WTC11 (cell line): Measurements from ENCODE around the gene PTP4A1.

Experiments
- ATF1 ChIP-seq: sonication (generic); formaldehyde crosslinking; IDR thresholded peaks from 2 replicates; pipeline ENCODE4 v1.8.1; 2023; ENCODE audit warnings: mild to moderate bottlenecking, moderate library complexity, missing genetic modification reagents
- EMX1 ChIP-seq: fragments of 250-450 bp; sonication (Bioruptor Pico); IDR thresholded peaks from 2 replicates; pipeline ENCODE4 v1.8.0; 2021; ENCODE audit warnings: mild to moderate bottlenecking
- ESRRA ChIP-seq: sonication (generic); formaldehyde crosslinking; IDR thresholded peaks from 2 replicates; pipeline ENCODE4 v1.8.1; 2022; ENCODE audit warnings: mild to moderate bottlenecking, missing genetic modification reagents, borderline replicate concordance
- NFE2L1 ChIP-seq: sonication (generic); formaldehyde crosslinking; IDR thresholded peaks from 2 replicates; pipeline ENCODE4 v1.8.1; 2023; ENCODE audit warnings: missing genetic modification reagents
- TEAD4 ChIP-seq: sonication (generic); formaldehyde crosslinking; IDR thresholded peaks from 2 replicates; pipeline ENCODE4 v1.8.0; 2022; ENCODE audit warnings: mild to moderate bottlenecking, missing genetic modification reagents
- TF ChIP-seq, protein P1 (sequence below): fragments of 200-600 bp; IDR thresholded peaks from 2 replicates; pipeline ENCODE4 v1.8.0; 2022; ENCODE audit warnings: antibody characterized with exemption
- TF ChIP-seq, protein P2 (sequence below): sonication (generic); formaldehyde crosslinking; IDR thresholded peaks from 2 replicates; pipeline ENCODE4 v1.8.1; 2023; ENCODE audit warnings: mild to moderate bottlenecking, missing genetic modification reagents
- TF ChIP-seq, protein P3 (sequence below): sonication (generic); formaldehyde crosslinking; IDR thresholded peaks from 2 replicates; pipeline ENCODE4 v1.8.1; 2023; ENCODE audit warnings: mild to moderate bottlenecking, missing genetic modification reagents, moderate library complexity
- TF ChIP-seq, protein P4 (sequence below): sonication (generic); formaldehyde crosslinking; IDR thresholded peaks from 2 replicates; pipeline ENCODE4 v1.8.1; 2022; ENCODE audit warnings: low read depth, mild to moderate bottlenecking, moderate library complexity, missing genetic modification reagents, borderline replicate concordance
- TF ChIP-seq, protein P5 (sequence below): sonication (generic); formaldehyde crosslinking; IDR thresholded peaks from 2 replicates; pipeline ENCODE4 v1.8.1; 2023; ENCODE audit warnings: mild to moderate bottlenecking, missing genetic modification reagents, moderate library complexity
- TF ChIP-seq, protein P6 (sequence below): sonication (generic); formaldehyde crosslinking; conservative IDR thresholded peaks from 2 replicates; pipeline ENCODE4 v1.8.1; 2023; ENCODE audit warnings: mild to moderate bottlenecking, low read depth, missing genetic modification reagents, moderate library complexity
- TF ChIP-seq, protein P7 (sequence below): sonication (generic); formaldehyde crosslinking; IDR thresholded peaks from 2 replicates; pipeline ENCODE4 v1.8.1; 2023; ENCODE audit warnings: mild to moderate bottlenecking, moderate library complexity, missing genetic modification reagents

DNA sequence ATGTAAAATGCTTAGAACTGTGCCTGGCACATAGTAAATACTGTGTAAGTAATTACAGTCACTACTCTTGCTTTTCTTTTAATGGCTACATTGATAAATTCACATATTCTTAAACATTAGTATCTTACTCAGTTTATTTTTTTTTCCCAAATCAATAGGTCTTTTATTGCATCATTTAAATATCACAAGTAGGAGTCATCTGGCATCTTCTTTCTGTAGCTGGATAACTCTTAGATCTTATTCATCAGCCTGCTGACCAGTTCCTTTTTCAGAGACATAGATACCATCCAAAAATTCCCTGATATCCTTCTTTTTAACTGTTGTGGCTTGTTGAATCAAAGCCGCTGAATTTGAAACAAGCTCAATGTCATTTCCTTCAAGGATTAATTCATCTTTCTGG, 43.3 kb downstream of the PTP4A1 start:
- no peak for TF ChIP-seq ESRRA (CRISPR knock-in tag)
- TF ChIP-seq, protein P1, sequence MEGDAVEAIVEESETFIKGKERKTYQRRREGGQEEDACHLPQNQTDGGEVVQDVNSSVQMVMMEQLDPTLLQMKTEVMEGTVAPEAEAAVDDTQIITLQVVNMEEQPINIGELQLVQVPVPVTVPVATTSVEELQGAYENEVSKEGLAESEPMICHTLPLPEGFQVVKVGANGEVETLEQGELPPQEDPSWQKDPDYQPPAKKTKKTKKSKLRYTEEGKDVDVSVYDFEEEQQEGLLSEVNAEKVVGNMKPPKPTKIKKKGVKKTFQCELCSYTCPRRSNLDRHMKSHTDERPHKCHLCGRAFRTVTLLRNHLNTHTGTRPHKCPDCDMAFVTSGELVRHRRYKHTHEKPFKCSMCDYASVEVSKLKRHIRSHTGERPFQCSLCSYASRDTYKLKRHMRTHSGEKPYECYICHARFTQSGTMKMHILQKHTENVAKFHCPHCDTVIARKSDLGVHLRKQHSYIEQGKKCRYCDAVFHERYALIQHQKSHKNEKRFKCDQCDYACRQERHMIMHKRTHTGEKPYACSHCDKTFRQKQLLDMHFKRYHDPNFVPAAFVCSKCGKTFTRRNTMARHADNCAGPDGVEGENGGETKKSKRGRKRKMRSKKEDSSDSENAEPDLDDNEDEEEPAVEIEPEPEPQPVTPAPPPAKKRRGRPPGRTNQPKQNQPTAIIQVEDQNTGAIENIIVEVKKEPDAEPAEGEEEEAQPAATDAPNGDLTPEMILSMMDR = no peak
- TF ChIP-seq EMX1 (CRISPR knock-in tag) = no peak
- TF ChIP-seq NFE2L1 = no peak
- TF ChIP-seq, protein P2, sequence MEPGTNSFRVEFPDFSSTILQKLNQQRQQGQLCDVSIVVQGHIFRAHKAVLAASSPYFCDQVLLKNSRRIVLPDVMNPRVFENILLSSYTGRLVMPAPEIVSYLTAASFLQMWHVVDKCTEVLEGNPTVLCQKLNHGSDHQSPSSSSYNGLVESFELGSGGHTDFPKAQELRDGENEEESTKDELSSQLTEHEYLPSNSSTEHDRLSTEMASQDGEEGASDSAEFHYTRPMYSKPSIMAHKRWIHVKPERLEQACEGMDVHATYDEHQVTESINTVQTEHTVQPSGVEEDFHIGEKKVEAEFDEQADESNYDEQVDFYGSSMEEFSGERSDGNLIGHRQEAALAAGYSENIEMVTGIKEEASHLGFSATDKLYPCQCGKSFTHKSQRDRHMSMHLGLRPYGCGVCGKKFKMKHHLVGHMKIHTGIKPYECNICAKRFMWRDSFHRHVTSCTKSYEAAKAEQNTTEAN = no peak
- TF ChIP-seq ATF1 (CRISPR knock-in tag) = no peak
- TF ChIP-seq TEAD4 = no peak
- TF ChIP-seq, protein P3, sequence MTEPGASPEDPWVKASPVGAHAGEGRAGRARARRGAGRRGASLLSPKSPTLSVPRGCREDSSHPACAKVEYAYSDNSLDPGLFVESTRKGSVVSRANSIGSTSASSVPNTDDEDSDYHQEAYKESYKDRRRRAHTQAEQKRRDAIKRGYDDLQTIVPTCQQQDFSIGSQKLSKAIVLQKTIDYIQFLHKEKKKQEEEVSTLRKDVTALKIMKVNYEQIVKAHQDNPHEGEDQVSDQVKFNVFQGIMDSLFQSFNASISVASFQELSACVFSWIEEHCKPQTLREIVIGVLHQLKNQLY (CRISPR knock-in tag) = no peak
- TF ChIP-seq, protein P4, sequence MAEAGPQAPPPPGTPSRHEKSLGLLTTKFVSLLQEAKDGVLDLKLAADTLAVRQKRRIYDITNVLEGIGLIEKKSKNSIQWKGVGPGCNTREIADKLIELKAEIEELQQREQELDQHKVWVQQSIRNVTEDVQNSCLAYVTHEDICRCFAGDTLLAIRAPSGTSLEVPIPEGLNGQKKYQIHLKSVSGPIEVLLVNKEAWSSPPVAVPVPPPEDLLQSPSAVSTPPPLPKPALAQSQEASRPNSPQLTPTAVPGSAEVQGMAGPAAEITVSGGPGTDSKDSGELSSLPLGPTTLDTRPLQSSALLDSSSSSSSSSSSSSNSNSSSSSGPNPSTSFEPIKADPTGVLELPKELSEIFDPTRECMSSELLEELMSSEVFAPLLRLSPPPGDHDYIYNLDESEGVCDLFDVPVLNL (CRISPR knock-in tag) = no peak
- TF ChIP-seq, protein P5, sequence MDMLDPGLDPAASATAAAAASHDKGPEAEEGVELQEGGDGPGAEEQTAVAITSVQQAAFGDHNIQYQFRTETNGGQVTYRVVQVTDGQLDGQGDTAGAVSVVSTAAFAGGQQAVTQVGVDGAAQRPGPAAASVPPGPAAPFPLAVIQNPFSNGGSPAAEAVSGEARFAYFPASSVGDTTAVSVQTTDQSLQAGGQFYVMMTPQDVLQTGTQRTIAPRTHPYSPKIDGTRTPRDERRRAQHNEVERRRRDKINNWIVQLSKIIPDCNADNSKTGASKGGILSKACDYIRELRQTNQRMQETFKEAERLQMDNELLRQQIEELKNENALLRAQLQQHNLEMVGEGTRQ = no peak
- TF ChIP-seq, protein P6, sequence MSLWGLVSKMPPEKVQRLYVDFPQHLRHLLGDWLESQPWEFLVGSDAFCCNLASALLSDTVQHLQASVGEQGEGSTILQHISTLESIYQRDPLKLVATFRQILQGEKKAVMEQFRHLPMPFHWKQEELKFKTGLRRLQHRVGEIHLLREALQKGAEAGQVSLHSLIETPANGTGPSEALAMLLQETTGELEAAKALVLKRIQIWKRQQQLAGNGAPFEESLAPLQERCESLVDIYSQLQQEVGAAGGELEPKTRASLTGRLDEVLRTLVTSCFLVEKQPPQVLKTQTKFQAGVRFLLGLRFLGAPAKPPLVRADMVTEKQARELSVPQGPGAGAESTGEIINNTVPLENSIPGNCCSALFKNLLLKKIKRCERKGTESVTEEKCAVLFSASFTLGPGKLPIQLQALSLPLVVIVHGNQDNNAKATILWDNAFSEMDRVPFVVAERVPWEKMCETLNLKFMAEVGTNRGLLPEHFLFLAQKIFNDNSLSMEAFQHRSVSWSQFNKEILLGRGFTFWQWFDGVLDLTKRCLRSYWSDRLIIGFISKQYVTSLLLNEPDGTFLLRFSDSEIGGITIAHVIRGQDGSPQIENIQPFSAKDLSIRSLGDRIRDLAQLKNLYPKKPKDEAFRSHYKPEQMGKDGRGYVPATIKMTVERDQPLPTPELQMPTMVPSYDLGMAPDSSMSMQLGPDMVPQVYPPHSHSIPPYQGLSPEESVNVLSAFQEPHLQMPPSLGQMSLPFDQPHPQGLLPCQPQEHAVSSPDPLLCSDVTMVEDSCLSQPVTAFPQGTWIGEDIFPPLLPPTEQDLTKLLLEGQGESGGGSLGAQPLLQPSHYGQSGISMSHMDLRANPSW (CRISPR knock-in tag) = no peak
- TF ChIP-seq, protein P7, sequence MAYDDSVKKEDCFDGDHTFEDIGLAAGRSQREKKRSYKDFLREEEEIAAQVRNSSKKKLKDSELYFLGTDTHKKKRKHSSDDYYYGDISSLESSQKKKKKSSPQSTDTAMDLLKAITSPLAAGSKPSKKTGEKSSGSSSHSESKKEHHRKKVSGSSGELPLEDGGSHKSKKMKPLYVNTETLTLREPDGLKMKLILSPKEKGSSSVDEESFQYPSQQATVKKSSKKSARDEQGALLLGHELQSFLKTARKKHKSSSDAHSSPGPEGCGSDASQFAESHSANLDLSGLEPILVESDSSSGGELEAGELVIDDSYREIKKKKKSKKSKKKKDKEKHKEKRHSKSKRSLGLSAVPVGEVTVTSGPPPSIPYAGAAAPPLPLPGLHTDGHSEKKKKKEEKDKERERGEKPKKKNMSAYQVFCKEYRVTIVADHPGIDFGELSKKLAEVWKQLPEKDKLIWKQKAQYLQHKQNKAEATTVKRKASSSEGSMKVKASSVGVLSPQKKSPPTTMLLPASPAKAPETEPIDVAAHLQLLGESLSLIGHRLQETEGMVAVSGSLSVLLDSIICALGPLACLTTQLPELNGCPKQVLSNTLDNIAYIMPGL (CRISPR knock-in tag) = no peak
